OCI-M2 (cell line): ENCODE results near the gene MYH11.

Source experiments
- DNase-seq: peaks from one replicate; lab custom pipeline; 2025; ENCODE audit not compliant: unreplicated experiment; lab: John Stamatoyannopoulos, UW

Gene MYH11

DNA sequence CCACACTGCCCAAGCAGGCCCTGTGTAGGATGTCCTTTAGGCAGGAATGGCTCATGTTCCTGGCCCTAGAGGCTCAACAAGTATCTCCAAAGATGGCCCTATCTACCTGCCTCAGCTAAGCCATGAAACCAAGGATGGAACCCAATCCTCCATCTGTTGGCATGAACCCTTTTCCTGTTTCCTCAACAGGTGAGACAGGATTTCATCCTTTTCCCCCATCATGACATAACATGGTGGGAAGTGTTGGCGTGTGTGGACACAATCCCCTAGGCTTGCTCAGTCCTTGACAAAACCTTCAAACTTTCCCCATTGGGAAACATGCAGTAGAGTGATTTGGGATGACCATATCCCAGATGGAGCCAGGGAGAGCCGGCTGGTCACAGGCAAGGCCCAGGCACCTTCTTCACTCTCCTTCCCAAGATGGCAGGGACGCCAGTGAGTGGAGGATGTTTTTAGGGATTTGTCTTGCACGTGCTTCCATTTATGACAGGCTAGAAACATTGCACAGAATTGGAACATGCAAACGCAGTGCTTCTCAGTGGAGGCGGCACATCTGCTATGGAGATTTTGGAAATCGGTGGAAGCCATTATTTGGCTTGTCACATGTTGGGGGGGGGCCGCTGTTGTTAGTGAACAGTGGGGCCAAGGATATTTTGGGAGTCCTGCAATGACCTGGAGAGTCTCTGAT, 77.0 kb downstream of the MYH11 start:
- DNase-seq, result no peak

DNA sequence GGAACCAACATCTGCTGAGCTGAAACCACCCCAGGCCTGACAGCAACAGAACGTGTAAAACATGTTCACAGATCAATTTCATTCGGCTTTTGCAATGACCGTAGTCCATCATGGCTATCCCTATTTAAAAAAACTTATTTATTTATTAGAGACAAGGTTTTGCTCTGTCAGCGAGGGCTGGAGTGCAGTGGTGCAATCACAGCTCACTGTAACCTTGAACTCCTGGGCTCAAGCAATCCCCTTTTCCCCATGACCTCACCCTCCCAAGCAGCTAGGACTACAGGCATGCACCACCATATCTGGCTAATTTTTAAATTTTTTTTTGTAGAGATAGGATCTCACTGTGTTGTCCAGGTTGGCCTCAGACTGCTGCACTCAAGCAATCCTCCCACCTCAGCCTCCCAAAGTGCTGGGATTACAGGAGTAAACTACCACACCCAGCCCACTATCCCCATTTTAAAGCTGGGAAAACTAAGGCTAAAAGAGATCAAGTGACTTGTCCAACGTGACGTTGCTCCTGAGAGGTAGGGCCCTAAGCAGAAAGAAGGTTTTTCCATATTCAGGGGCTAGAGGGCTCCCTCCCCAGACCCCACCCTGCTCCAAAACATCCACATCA, 77.7 kb downstream of the MYH11 start:
- DNase-seq, result no peak

DNA sequence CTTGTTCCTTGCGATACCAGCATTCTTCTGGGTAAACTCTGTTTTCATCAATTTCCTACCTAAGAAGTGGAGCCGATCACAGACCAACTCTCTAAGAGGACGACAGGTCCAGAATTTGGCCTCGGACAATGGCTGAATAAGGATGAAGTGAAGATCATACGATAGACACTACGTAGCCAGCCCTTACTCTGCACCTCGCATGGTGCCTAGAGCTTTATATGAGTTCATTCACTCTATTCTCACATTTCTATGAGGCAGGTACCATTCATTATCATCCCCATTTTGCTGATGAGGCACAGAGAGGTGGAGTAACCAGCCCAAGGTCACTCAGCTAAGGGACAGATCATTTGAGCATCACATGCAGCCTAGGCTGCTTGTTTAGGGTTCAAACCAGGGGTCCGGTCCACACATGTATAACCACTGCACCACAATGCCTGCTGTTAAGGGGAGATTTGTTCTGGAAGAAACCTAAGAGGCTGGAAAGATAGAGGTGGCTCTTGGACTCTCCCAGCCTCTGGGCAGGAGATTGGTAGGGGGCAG, 78.6 kb downstream of the MYH11 start:
- no peak for DNase-seq

DNA sequence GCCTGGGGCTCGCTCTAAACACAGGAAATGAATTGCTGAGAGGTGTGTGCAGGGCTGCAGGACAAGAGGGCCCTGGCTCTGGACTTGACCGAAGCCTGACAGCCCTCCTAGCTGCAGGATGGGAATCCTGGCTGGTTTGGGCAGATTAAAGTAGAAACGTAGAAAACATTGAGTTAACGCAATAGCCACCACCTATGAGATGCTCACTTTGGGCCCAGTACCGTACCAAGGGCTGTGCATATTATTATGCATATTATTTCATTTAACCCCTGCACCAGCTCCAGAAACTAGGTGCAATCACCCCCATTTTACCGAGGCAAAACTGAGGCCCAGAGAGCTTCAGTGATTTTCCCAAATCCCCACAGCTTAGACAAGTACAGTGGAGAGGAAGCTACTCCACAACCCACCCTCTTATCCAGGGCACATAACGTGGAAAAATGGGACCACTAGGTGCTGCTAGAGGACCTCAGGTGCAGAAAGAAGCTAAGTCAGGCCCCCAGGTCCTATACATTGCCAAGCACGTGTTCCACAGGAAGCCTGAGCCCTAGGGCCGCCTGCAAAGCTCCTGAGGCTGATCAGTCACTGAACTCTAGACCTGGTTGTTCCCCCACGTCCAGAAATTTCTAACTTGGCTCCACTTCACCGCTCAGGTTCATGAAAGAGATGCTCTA, 79.2 kb downstream of the MYH11 start:
- DNase-seq, result no peak

DNA sequence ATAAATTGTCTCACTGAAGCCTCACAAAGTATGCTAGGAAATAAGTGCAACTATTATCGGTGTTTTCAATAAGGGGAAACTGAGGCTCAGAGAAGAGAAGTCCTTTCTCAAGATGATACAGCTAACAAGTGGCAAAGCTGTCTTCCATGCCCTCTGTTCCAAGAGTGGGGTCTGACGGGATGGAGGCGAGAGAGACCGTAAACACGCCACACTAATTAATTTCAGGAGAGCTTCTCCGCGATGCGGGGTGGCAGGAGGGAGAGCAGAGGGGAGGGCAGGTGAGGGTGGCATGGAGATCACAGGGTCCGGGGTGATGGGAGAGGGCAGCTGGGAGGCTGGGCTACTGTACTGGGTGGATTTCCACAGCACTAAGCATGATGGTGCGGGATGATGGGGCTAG, 80.3 kb downstream of the MYH11 start:
- DNase-seq, result no peak

DNA sequence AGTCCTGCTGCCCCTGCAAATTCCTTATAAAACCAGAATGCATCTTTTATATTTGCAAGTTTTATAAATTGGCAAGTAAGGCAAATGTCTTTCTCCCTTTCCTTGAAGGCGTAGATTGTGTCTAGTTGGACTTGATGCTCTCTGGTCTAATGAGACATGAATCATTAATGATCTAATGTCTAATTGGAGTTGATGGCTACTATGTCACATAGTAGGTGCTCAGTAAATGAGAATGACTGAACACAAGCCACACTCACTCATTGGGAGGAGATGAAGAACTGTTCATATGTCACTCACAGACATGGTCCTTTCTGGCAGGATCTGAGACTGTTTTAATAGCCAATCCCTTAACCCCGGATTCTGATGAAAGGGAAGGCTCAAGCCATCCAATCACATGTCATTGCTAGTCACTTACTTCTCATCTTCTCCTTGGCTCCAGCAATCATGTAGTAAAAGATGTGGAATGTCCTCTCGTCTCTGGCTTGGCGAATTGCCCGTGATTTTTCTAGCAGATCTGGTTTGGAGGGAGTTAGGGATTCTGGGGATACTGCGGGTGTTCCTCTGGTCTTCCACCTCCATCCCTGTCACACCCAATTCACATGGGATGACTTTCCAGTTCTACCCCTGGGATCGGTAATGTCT, 81.0 kb downstream of the MYH11 start:
- DNase-seq, result no peak

DNA sequence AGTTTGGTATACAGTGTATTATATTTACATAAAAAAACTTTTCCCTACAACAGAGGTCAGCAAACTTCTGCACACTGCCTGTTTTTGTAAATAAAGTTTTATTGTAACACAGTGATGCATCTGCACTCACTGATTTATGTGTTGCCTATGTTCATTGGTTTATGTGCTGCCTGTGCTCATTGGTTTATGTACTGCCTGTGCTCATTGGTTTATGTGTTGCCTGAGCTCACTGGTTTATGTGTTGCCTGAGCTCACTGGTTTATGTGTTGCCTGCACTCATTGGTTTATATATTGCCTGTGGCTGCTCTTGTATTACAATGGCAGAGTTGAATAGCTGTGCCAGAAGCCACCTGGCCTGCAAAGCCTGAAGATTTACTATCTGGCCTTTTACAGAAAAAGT, 81.6 kb downstream of the MYH11 start:
- no peak for DNase-seq

DNA sequence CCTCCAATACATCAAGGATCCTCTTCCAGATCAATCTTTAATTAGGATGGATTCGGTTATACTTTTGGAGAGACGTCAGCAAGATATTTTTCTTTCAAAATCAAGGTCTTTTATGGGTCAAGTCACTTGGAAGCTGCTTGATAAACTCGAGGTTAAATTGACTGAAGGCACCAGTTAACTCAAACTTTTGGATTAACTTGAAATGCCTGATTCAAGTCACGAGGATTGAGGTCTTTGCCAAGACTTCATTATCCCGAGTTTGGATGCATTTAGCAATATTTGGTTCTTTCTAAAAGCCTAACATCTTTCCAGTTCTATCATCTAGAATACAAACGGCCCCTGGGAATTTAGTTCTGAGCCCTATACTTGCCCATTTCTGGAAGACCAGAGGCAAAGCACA, 82.9 kb downstream of the MYH11 start:
- DNase-seq, result no peak

DNA sequence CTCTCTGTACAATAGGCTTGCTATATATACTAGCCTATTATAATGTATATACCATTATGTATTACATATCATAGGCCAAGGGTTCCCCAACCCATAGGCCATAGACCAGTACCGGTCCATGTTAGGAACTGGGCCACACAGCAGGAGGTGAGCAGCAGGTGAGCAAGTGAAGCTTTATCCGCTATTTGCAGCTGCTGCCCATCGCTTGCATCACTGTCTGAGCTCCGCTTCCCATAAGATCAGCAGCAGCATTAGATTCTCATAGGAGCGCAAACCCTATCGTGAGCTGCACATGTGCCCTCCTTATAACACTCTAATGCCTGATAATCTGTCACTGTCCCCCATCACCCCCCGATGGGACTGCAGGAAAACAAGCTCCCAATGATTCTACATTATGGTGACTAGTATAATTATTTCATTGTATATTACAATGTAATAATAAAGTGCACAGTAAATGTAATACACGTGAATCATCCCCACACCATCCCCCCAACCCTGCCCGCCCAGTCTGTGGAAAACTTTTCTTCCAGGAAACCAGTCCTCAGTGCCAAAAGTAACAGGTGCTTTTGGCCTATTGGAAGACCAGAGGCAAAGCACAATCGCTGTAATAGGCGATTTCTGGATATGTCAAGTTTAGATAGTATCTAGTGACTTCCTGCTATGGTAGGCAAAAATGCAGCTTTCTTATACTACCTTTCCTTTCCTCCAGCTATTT, 84.1 kb downstream of the MYH11 start:
- DNase-seq, result no peak

DNA sequence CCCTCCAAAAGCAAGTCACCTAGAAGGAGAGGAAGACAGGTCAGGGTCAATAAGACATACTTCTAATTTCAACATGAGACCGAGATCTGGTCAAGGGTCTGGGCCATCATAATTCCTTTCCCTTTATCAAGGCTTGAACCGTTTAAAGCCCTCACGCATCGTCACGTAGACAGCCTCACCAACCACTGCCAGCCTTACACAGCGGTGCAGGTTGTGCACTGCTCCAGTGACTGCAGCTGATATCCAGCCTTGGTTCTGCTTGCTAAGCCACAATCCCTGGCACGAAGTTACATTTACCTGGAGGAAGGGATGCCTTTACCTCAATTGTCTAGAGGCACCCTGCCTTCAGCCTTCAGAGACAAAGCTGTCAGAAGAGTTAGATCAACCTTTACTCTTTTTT, 85.1 kb downstream of the MYH11 start:
- DNase-seq, result no peak

DNA sequence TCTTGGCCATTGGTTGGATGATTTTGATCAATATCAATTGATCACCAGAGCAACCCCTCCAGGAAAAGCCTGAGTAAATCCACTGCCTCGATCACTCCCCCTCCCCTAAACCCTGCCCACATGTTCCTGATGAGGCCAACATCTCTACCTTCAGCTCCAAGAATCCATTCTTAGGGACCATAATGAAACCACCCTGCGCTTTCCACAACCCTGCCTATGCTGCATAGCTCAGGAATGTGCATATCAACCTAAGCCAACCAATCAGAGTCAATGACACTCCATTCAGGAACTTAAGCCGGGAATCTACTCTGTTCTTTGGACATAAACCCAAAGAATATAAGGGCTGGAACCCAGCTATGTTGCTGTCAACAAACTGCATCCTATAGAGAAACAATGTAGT, 86.3 kb downstream of the MYH11 start:
- no peak for DNase-seq

DNA sequence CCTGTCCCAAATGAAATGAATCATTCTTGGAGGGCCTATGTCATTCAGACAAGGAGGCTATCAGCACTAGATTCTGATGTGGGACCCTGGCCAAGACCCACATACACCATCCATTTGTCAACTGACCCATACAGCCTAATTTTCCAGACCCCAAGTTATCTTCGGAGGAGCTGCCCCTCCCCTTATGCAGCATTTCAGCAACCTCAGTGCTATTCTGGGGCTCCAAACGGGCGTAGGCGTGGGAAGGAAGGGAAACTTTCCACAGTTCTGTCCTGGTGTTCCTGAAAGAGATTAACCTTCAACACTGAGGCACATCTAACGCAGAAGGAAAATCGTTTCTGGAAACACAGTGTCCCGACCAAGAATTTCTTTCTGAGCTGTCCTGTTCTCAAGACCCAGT, 86.7 kb downstream of the MYH11 start:
- no peak for DNase-seq

DNA sequence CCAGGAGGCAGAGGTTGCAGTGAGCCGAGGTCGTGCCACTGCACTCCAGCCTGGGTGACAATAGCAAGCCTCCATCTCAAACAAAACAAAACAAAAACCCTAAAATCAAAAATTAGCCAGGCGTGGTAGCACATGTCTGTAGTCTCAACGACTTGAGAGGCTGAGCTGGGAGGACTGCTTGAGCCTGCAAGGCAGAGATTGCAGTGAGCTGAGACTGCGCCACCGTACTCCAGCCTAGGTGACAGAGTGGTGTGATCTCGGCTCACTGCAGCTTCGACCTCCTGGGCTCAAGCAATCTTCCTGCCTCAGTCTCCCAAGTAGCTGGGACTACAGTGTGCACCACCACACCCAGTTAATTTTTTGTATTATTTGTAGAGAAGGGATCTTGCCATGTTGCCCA, 87.6 kb downstream of the MYH11 start:
- DNase-seq, result no peak

DNA sequence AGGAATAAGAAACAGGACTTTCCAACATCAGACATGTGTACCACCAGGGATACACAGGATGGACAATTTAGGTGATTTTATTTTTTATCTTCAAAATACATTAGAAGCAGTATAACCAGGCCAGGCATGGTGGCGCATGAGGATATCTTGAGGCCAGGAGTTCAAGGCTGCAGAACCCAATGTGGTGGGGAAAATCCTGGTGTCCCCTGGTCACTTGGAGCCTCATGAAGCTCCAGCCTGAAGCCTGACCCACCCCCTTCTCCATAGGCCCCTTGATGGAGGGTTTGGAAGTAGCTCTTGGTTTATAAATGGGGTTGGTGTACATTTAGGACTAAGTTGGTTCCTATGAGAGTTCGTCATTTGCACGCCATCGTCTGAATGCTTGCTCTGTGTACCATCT, 88.6 kb downstream of the MYH11 start:
- DNase-seq, result no peak

DNA sequence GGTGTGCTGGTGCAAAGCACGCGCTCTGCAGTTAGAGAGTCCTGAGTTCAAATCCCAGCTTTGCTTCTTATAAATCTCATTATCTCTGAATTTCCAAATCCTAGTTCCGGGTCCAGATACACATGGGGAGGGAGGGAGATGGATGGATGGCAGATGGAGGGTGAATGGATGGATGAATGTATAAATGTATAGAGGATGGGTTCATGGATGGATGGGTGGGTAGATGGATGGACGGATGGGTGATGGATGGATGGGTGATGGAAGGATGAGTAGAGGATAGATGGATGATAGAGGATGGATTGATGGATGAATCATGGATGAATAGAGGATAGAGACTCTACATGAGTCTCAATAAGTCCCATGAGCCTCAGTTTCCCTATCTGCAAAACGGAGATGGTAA, 89.9 kb downstream of the MYH11 start:
- DNase-seq, result no peak

DNA sequence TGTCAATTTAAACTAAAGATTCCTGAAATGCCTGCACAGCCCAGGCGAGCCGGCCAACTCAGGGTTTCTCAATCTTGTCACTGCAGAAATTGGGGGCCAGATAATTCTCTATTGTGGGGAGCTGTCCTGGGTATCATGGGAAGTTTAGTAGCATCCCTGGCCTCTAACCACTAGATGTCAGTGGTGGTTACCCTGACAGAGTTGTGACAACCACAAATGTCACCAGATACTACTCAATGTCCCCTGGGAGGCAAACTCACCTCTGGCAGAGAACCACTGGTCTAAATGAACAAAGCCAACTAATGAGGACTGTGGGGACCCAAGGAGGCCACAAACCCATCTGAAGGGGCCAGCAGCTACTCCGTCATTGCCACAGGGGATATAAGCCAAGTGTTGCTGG, 90.9 kb downstream of the MYH11 start:
- peak; percentile 47 for DNase-seq

DNA sequence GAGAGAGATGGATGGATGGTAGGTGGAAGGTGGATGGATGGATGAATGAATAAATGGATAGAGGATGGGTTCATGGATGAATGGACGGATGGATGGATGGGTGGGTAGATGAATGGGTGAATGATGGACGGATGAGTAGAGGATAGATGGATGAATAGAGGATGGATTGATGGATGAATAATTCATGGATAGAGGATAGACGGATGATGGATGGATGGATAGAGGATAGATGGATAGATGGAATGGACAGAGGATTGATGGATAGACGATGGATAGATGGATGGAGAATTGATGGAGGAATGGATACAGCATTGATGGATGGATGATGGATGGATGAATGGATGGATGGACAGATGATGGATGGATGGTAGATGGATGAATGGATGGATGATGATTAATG, 91.7 kb downstream of the MYH11 start:
- DNase-seq, result no peak

DNA sequence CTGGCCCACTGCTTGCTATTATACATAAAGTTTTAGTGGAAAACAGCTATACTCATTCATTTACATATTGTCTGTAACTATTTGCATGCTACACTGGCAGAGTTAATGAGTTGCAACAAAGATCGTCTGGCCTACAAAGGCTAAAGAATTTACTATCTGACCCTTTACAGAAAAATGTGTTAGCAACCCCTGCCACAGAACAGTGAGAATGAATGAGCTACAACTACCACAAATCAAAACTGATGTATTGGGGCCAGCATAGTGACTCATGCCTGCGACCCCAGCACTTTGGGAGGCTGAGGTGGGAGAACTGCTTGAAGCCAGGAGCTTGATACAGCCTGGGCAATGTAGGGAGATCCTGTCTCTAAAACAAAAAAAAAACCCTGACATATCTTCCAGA, 92.7 kb downstream of the MYH11 start:
- DNase-seq, result no peak

DNA sequence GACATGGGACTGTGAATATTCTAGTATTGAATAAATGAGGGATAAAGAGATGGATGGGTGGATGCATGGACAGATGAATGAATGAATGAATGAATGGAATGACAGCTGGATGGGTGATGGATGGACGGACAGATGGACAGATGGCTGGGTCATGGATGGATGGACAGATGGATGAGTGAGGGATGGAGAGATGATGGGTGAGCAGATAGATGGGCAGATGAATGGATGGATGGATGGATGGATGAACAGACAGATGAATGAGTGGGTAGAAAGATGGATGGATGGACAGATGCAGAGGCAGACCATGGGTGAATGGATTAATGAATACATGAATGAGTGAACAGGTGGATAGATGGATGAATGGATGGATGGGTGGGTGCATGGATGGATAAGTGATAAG, 96.7 kb downstream of the MYH11 start:
- DNase-seq, result no peak

DNA sequence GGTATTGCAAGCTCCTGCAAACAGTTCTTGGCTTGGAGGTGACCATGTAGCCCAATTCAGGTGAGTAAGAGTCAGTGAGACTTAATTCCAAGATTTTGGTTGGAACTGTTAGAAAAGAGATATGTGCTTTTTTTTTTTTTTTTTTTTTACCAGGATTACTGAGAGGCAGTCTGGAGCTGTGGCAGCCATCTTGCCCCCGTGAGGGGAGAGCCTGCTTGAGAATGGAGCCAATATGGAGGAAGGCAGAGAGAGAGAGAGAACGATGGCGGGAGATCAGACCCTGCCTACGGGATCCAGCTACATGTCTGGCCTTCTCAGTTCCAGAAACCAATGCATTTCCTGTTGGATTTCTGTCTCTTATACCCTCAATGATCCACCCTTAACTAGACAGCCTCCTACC, 97.8 kb downstream of the MYH11 start:
- no peak for DNase-seq

DNA sequence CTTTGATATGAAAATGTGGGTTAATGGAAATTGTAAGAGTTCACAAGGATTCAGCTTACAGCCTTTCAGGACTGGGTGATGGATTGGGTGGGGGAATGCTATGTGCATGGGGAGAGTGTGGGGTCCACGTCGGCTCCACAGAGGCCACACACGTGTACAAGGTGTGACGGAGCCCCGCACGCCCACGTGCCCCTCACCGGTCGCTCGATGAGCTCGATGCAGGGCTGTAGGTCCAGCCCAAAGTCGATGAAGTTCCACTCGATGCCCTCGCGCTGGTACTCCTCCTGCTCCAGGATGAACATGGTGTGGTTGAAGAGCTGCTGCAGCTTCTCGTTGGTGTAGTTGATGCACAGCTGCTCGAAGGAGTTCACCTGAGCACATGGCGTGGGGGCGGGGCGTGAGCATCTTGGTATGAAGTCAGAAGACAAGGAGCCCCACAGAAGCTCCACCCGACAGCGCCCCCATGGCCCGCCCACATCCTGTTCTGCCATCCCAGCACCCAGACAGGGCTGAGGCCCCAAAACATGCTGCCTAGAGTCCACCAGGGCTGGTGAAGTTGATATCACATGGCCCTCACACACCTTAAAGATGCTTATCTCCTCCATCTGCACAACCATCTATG, 99.1 kb downstream of the MYH11 start:
- DNase-seq, result no peak
